K562 (cell line): ENCODE results near the gene KLRF1. TPM values are rescaled to one million over a fixed set of nuclear protein-coding genes. Genes with fewer than 3 reads are reported as not detected.
A peak's percentile ranks its signal among the peaks of the same experiment; 100 is the strongest.

ENCODE experiments used
- ATAC-seq: fragments of 200-7000 bp; cut with Tn5 transposase; 3 replicates; pipeline ENCODE4 v1.9.1; 2020; ENCODE audit warnings: moderate library complexity
- BruUV-seq: library from RNA; stranded (reverse); fragments of 400-500 nt; replicated peaks from 2 replicates; lab custom pipeline; 2021; lab: Mats Ljungman, UMichigan
- CTCF ChIA-PET: fragments of 300-600 bp; formaldehyde crosslinking; extraction: SDS; loops from one replicate; lab custom pipeline; 2021; ENCODE audit warnings: low intra/inter-chr PET ratio; lab: Yijun Ruan, JAX
- POLR2A ChIA-PET: fragments of 300-600, 350-650 bp; sonication (Branson Sonifier 250); formaldehyde crosslinking; extraction: SDS; loops from one replicate; lab custom pipeline; 2021; ENCODE audit warnings: antibody characterized with exemption, inconsistent platforms; lab: Yijun Ruan, JAX
- DNase-seq, 4 experiments: peaks; one replicate each; pipeline versions ENCODE4 v3.0.0 to v3.0.0-alpha.2; 2011 to 2018; ENCODE audit warnings: low spot score in 3 of 4, mixed read lengths in 3 of 4; ENCODE audit errors: extremely low read depth in 1 of 4
- FAIRE-seq: peaks from 2 replicates; lab custom pipeline; 2011; peaks lifted over from hg19 to GRCh38; lab: Jason Lieb, UNC
- H2AFZ ChIP-seq: 2 replicates; pipeline ENCODE4 v1.6.0; 2011; ENCODE audit warnings: low read depth, low read length, control low read depth, inconsistent platforms
- H3K27ac ChIP-seq: fragments of 200-600 bp; 3 replicates; pipeline ENCODE4 v1.8.0; 2011; ENCODE audit warnings: low read depth, mild to moderate bottlenecking, control low read depth, inconsistent platforms, low read length, moderate library complexity, mixed read lengths; ENCODE audit errors: extremely low read depth
- H3K27me3 ChIP-seq, 2 experiments: fragments of 300-600 bp in 1 of 2; 2 replicates in 1 of 2; 3 replicates in 1 of 2; pipeline versions ENCODE4 v1.6.0 to v1.8.0; 2011; ENCODE audit warnings: inconsistent platforms in 2 of 2, low read length in 2 of 2, mild to moderate bottlenecking in 1 of 2, mixed read lengths in 1 of 2, moderate library complexity in 1 of 2; ENCODE audit not compliant: control insufficient read depth in 2 of 2, insufficient read depth in 2 of 2
- H3K36me3 ChIP-seq: fragments of 300-600 bp; 3 replicates; pipeline ENCODE4 v1.8.0; 2011; ENCODE audit warnings: mild to moderate bottlenecking, low read length, inconsistent platforms; ENCODE audit not compliant: control insufficient read depth, insufficient read depth
- H3K4me1 ChIP-seq, 2 experiments: fragments of 200-600 bp in 1 of 2; replicated peaks in 1 of 2; 2 replicates in 1 of 2; 3 replicates in 1 of 2; pipeline versions ENCODE4 v1.5.1 to v1.8.0; 2011; ENCODE audit warnings: inconsistent platforms in 2 of 2, low read length in 2 of 2, mild to moderate bottlenecking in 1 of 2, mixed read lengths in 1 of 2, moderate library complexity in 1 of 2; ENCODE audit not compliant: control insufficient read depth in 2 of 2, insufficient read depth in 2 of 2
- H3K4me2 ChIP-seq: 2 replicates; pipeline ENCODE4 v1.6.1; 2011; ENCODE audit warnings: low read length, control low read depth, inconsistent platforms, mixed read lengths; ENCODE audit not compliant: insufficient read depth
- H3K4me3 ChIP-seq: fragments of 200-600 bp; sonication (generic), shearing (Covaris generic); 2 replicates; pipeline ENCODE4 v1.5.1; 2016; ENCODE audit warnings: control low read depth, inconsistent platforms
- H3K79me2 ChIP-seq: fragments of 200-600 bp; 3 replicates; pipeline ENCODE4 v1.8.0; 2011; ENCODE audit warnings: low read length, inconsistent platforms; ENCODE audit not compliant: control insufficient read depth, insufficient read depth
- H3K9ac ChIP-seq, 2 experiments: 2 replicates each; pipeline versions ENCODE4 v1.6.0 to v1.6.1; 2011; ENCODE audit warnings: low read depth in 2 of 2, low read length in 2 of 2, control low read depth in 1 of 2, inconsistent platforms in 1 of 2, mild to moderate bottlenecking in 1 of 2, mixed read lengths in 1 of 2; ENCODE audit not compliant: insufficient read depth in 1 of 2
- H3K9me1 ChIP-seq: one replicate; pipeline ENCODE4 v1.6.0; 2011; ENCODE audit warnings: inconsistent platforms, mild to moderate bottlenecking, low read length, moderate library complexity; ENCODE audit not compliant: control insufficient read depth, insufficient read depth
- H3K9me3 ChIP-seq: replicated peaks from 2 replicates; pipeline ENCODE4 v1.5.1; 2011; ENCODE audit warnings: low read depth, low read length, inconsistent platforms; ENCODE audit not compliant: control insufficient read depth, insufficient read depth
- H4K20me1 ChIP-seq: replicated peaks from 2 replicates; pipeline ENCODE4 v1.6.1; 2011; ENCODE audit warnings: low read length, inconsistent platforms, mixed read lengths; ENCODE audit not compliant: control insufficient read depth, insufficient read depth
- C11orf30 ChIP-seq: fragments of 450-650 bp; IDR thresholded peaks from 2 replicates; pipeline ENCODE4 v1.6.1; 2016; ENCODE audit warnings: low read depth, mild to moderate bottlenecking
- CEBPG ChIP-seq, 3 experiments: fragments of 200-800 bp in 1 of 3; sonication (Bioruptor generic) in 1 of 3; sonication (generic) in 1 of 3; formaldehyde crosslinking in 1 of 3; IDR thresholded peaks in 2 of 3; conservative IDR thresholded peaks in 1 of 3; 2 replicates each; pipeline versions ENCODE4 v1.6.1 to v1.8.0; 2016 to 2022; ENCODE audit warnings: missing compliant biosample characterization in 2 of 3, missing genetic modification characterization in 2 of 3, mild to moderate bottlenecking in 1 of 3, missing genetic modification reagents in 1 of 3
- ETV6 ChIP-seq, 3 experiments: fragments of 150-350 bp in 1 of 3; sonication (generic) in 1 of 3; formaldehyde crosslinking in 1 of 3; IDR thresholded peaks; 2 replicates each; pipeline versions ENCODE4 v1.6.1 to v1.8.0; 2014 to 2022; ENCODE audit warnings: borderline replicate concordance in 2 of 3, low read depth in 2 of 3, antibody characterized with exemption in 1 of 3, low read length in 1 of 3, mild to moderate bottlenecking in 1 of 3, missing genetic modification reagents in 1 of 3
- MEIS2 ChIP-seq: fragments of 450-650 bp; IDR thresholded peaks from 2 replicates; pipeline ENCODE4 v1.6.1; 2014; ENCODE audit warnings: mild to moderate bottlenecking; ENCODE audit not compliant: partially characterized antibody
- POLR2H ChIP-seq: IDR thresholded peaks from 2 replicates; pipeline ENCODE4 v1.6.1; 2016; ENCODE audit warnings: missing genetic modification characterization, low read depth, mild to moderate bottlenecking, control low read depth, missing compliant biosample characterization, moderate library complexity
- SAP30 ChIP-seq: fragments of 200-600 bp; sonication (generic); IDR thresholded peaks from 2 replicates; pipeline ENCODE4 v1.6.1; 2012; ENCODE audit warnings: borderline replicate concordance, low read depth, mild to moderate bottlenecking, moderate library complexity, low read length, control low read depth, inconsistent platforms; ENCODE audit not compliant: insufficient read depth, poor library complexity, severe bottlenecking
- SRF ChIP-seq, 2 experiments: fragments of 250-450, 450-650 bp in 1 of 2; sonication (Bioruptor Pico) in 1 of 2; sonication (generic) in 1 of 2; formaldehyde crosslinking; IDR thresholded peaks; 2 replicates each; pipeline versions ENCODE4 v1.5.0 to v1.5.1; 2020 to 2022; ENCODE audit warnings: mild to moderate bottlenecking in 1 of 2, missing genetic modification reagents in 1 of 2
- ZNF277 ChIP-seq: fragments of 250-450 bp; sonication (Bioruptor Pico); IDR thresholded peaks from 2 replicates; pipeline ENCODE4 v1.8.0; 2022; ENCODE audit warnings: inconsistent platforms, mild to moderate bottlenecking, moderate library complexity, borderline replicate concordance
- ZNF316 ChIP-seq: fragments of 450-650 bp; IDR thresholded peaks from 2 replicates; pipeline ENCODE4 v1.6.1; 2016
- ZNF766 ChIP-seq: fragments of 200-800 bp; sonication (Bioruptor generic); conservative IDR thresholded peaks from 2 replicates; pipeline ENCODE4 v1.6.1; 2016; ENCODE audit warnings: missing genetic modification characterization, missing compliant biosample characterization
- WGBS: fragments of 100-300 bp; shearing (Covaris generic); methylation state at CpG from one replicate; pipeline ENCODE4 v1.1.6; 2016; ENCODE audit warnings: low coverage, mixed read lengths; ENCODE audit not compliant: insufficient coverage; ENCODE audit errors: missing lambda C conversion rate; 5-methylcytosine and 5-hydroxymethylcytosine counted together
- in situ Hi-C: fragments of 300-500 bp; cut with MboI; formaldehyde crosslinking; loops from 4 replicates; pipeline ENCODE4 v1.15.0; 2018; ENCODE audit warnings: inconsistent platforms, mixed read lengths
- intact Hi-C: fragments of 100-400 bp; cut with micrococcal nuclease; formaldehyde crosslinking; loops from 2 replicates; pipeline ENCODE4 v1.14.2; 2022
- polyA plus RNA-seq, 8 experiments: library from polyadenylated mRNA; depleted of rRNA in 4 of 8; stranded (reverse) in 5 of 8; unstranded in 3 of 8; fragments of >200 nt; fragmentation: Nextera tagmentation in 2 of 8; fragmentation: Illumina TruSeq in 1 of 8; extraction: Ambion mirVana in 2 of 8; extraction: Trizol in 1 of 8; gene quantifications; 2 replicates each; pipeline versions ENCODE4 v1.2.1 to v1.2.3, GENCODE V29; 2011 to 2014; ENCODE audit warnings: inconsistent platforms in 1 of 8, missing spikeins in 1 of 8
- total RNA-seq, 7 experiments: library from RNA; depleted of rRNA in 6 of 7; stranded (reverse); fragments of >200 nt in 6 of 7; fragmentation: Illumina TruSeq in 2 of 7; extraction: Trizol in 2 of 7; gene quantifications; 2 replicates each; pipeline versions ENCODE4 v1.2.1 to v1.2.3, GENCODE V29; 2011 to 2021; ENCODE audit warnings: low replicate concordance in 1 of 7

KLRF1 gene
- total and polyA plus RNA-seq, 9 of the 15 experiments (the other 6 are each of a cell fraction or from before 2014, with no cell fraction given): 0.48 to 1.8 (median 1.1) TPM

DNA sequence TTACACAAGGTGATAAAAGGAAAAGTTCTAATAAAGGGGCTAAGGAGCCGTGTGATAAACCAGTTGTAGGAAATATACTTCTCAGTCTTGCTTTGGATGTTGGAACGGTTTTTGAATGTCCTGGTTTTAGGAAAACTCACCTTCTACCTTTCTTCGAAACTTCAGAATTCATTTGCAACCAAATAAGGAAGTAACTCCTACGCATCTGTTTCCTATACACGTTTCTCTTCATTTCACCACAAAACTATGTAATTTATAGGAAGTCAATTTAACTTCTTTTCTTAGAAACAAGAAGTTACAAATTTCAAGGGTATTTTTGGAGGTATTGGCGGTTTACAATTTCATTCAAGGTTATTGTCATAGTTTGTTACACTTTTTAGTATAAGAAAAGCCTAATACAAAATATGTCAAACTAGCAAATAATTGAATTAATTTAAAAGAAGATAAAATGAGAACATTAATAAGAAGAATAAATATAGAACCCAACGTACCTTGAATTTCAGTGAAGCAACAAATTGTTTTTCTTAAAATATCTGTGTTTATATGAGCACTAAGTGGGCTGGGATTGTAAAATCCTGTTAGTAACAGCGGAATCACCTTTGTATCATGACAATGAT is 33.4 kb upstream of the KLRF1 start:
- WGBS: 20% methylated on average over 8 of the region's 8 CpGs
- no peaks in the 10 kb centered on the region for H4K20me1 ChIP-seq
- in situ Hi-C loops: no loop called here
- H3K4me2 ChIP-seq: peak overlapping the region; percentile 75; the same call in 1 of the 2 replicates
- CTCF ChIA-PET: no interaction called here
- TF ChIP-seq ZNF316 (peak; percentile 73), SAP30 (no peak), POLR2H (tag) (peak; percentile 43; the same call in 1 of the 2 replicates), MEIS2 (peak; percentile 36), ZNF277 (no peak), CEBPG (CRISPR knock-in tag; IDR thresholded peaks at IDR 0.05) (no peak), CEBPG (tag; conservative IDR thresholded peaks at IDR 0.05 in 1 of 2, IDR thresholded peaks at IDR 0.05 in 1 of 2) (peak in 1 of 2 experiments; percentile 20; a peak in 1 of 4 replicates), ZNF766 (no peak), C11orf30 (peak; percentile 54; the same call in 1 of the 2 replicates), SRF (CRISPR knock-in tag; IDR thresholded peaks at IDR 0.05) (peak; percentile 35 to 93; a peak in 3 of 4 replicates), ETV6 (IDR thresholded peaks at IDR 0.05; ENCODE audit: borderline replicate concordance in 1 of 2, low read depth in 2 of 2, low read length in 1 of 2) (peak in 1 of 2 experiments; percentile 72; a peak in 1 of 4 replicates), ETV6 (CRISPR knock-in tag; IDR thresholded peaks at IDR 0.05; ENCODE audit: borderline replicate concordance) (no peak)
- H3K9ac ChIP-seq: peak overlapping the region in 1 of 2 experiments; percentile 75; a peak in 2 of 4 replicates
- no peak for ATAC-seq
- H3K36me3 ChIP-seq: no peaks in the 10 kb centered on the region
- H3K4me1 ChIP-seq: peaks cover 0 to 17% of the 10 kb centered on the region in 2 experiments; a peak in 2 of 5 replicates
- no peaks in the 10 kb centered on the region; the same call in 1 of the 2 replicates for H3K9me3 ChIP-seq
- intact Hi-C loops: no loop called here
- H3K9me1 ChIP-seq: no peaks in the 10 kb centered on the region
- H3K4me3 ChIP-seq: no peak overlapping the region; the same call in 1 of the 2 replicates
- no peaks in the 10 kb centered on the region for H3K27me3 ChIP-seq
- DNase-seq: peak in 1 of 4 experiments; percentile 18
- peak overlapping the region; percentile 80 for H3K27ac ChIP-seq
- peaks cover 3% of the 10 kb centered on the region; the same call in 1 of the 3 replicates for H3K79me2 ChIP-seq
- POLR2A ChIA-PET: no interaction called here
- peak overlapping the region; percentile 92 for H2AFZ ChIP-seq
- FAIRE-seq: peak; percentile 37
- no TSS peak for BruUV-seq
